ENCODE results near the gene RDH5. TPM values are rescaled to one million over a fixed set of nuclear protein-coding genes. Genes with fewer than 3 reads are reported as not detected.

The RDH5 gene
- polyA plus RNA-seq, 12 donors: 10.4 to 50.8 (median 38.0) TPM; not detected in 1

GRCh38 chr12:55708695-55709233 lies 11.4 kb upstream of the RDH5 start:
- no peak for DNase-seq

DNA sequence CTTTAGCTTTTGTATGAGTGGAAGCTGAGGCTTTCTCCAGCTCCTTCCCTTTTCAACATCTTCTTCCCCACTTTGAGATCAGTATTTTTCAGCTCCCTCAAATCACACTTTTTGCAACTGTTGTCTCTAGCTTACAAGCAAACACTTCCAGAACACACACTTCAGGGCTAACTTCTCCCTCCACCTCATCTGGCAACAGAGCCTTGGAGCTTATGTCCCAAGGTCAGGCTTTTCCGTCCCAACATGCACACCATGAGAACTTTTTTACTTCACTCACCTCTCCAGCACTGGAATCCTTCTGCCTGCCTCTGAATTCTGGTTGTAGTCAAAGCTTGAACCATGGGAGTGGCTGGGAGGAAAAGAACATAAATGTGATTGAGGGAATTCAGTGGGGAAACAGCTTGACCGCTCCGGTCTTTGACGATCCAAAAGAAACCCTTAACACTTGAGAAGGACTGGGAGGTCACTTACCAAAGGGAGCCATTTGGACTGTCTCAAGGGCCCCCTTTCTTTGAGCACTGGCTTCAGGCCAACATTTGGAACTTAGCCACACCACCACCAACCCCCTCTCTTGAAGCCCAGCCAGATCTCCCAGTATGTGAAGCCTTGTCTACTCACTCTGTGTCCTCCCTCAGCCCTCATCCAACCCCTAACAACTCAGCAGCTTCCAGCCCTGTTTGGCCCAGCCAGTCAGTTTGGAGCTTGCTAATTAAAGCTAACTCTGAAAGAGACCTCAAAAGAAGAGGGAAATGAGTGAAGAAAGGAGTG lies 8.2 kb upstream of the RDH5 start:
- no peak for DNase-seq

GRCh38 chr12:55712700-55713415 lies 7.3 kb upstream of the RDH5 start:
- no peak for DNase-seq

DNA sequence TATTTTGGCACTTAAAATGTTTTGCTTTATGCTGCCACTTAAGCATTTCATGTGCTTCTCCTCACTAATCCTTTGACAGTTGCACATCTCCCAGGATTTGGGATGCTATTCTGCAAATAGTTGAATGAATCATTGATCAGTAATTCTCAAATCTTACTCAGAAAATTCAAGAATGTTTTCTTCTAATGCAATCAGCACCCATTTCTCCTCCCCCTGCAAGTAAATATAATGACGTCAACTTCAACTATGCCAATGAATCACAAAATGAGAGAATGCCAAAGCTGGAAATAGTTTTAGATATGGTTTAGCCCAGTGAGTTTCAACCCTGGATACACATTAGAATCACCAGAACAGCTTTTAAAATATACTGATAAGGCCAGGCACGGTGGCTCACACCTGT lies 6.5 kb upstream of the RDH5 start:
- no peak for DNase-seq

DNA sequence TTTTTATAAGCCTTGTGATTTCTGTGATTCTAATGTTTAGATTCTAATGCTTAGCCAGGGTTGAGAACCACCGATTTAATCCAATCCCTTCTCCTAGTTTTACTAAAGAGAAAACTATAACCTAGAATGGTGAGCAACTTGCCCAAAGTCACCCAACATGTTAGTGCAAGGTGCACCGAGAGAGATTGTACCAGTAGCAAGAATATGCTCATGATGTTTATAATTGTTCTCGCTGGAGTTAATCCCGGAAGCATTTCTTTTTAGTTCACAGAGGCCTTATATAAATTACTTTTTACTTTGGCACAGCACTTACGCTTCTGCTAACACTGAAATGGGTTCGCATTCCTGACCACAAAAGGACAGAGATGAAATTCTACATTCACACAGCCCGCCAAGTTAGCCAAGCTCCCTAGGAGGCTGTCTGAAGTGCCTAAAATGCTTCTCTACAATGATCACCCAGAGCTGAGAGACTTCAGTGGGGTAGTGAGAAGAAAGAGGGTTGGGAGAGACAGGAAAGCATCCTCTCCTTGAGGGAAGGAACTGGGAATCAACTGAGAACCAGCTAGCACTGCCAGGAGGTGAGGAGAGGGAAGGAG lies 4.9 kb upstream of the RDH5 start:
- DNase-seq: no peak

- peak; percentile 96 for DNase-seq
Measured at GRCh38 chr12:55715833-55716581, 4.2 kb upstream of the RDH5 start, which contains the start of gene BLOC1S1. TSS of gene BLOC1S1 (plus strand) at chr12:55716046. CDS start at chr12:55716052, 6 bp downstream.

GRCh38 chr12:55716582-55716957 lies 3.6 kb upstream of the RDH5 start:
- DNase-seq: no peak

- DNase-seq: no peak
Measured at GRCh38 chr12:55717011-55718007, 2.9 kb upstream of the RDH5 start.

- DNase-seq: no peak
Measured at GRCh38 chr12:55718015-55718414, 2.2 kb upstream of the RDH5 start.

DNA sequence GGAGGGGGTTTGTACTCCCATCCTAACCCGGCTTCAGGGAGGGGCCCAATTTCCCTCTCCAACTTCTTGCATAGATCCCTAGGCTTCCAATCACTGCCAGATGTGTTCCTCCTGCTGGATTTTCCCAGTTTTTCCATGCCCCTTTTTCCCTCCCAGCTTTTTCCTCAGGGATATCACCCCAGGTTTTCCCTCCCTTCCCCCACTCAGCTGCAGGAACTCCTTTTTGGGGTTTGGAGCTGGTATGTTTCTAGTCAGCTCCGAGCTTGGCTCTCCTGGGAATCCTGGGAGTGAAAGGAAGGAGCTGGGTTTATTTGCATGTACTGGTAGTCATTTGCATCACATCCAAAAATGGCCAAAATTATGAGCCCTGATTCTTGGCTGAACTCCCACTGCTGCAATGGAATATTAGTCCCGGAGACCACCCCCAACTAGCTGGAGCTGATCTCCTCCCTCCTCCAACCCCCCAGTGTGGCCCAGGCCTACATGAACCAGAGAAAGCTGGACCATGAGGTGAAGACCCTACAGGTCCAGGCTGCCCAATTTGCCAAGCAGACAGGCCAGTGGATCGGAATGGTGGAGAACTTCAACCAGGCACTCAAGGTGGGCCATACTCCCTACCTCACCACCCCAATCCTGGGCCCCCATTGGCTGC lies 1.4 kb upstream of the RDH5 start:
- DNase-seq: no peak

DNA sequence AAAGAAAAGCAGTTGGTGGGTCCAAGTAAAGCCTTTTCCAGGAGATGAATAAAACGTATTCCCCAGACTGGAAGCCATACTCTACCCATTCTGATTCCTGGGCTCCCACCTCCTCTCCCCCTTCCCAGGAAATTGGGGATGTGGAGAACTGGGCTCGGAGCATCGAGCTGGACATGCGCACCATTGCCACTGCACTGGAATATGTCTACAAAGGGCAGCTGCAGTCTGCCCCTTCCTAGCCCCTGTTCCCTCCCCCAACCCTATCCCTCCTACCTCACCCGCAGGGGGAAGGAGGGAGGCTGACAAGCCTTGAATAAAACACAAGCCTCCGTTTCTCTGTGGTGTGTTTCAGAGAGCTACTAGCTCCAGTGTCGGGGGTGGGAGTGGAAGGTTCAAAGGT lies 822 bp upstream of the RDH5 start:
- no peak for DNase-seq

- DNase-seq: no peak
Measured at GRCh38 chr12:55720894-55721444, 776 bp downstream of the RDH5 start.

- no peak for DNase-seq
Measured at GRCh38 chr12:55721601-55722213, 1.5 kb downstream of the RDH5 start.

DNA sequence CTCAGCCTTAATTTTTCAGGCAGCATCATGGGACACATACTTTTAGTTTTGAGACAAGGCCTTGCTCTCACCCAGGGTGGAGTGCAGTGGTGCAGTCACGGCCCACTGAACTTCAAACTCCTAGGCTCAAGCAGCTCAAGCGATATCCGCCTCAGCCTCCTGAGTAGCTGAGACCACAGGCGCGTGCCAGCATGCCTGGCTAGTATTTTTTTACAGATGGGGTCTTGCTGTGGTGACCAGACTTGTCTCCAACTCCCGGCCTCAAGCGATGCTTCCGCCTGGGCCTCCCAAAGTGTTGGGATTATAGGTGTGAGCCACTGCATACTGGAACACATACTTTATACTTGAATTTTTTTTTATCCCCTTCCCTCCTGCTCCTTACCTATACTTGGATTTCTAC lies 2.8 kb downstream of the RDH5 start:
- no peak for DNase-seq

DNA sequence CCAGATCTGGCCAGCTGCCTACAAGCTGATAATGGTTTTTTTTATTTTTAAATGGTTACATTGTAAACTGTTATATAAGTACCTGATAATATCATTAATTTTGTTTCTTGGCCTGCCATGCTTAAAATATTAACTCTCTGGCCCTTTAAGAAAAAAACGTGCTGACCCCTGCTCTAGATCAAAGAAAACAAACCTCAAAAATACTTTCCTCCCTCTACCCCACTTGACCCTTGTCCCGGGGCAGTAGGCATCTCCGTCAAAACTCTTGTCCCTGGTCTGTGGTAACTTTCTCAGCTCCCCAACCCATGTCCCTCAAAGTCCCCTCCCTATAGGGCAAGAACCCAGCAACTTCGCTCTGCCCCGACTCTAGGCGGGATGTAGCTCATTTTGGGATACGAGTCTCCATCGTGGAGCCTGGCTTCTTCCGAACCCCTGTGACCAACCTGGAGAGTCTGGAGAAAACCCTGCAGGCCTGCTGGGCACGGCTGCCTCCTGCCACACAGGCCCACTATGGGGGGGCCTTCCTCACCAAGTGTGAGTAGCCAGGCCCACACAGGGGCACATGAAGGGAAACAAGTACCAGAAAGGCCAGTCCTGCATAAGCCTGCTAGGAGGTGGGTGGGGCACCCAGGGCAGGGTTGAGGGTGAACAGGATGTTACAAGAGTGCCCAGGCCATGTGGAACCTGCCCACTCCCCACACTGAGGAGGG lies 3.5 kb downstream of the RDH5 start:
- no peak for DNase-seq

DNA sequence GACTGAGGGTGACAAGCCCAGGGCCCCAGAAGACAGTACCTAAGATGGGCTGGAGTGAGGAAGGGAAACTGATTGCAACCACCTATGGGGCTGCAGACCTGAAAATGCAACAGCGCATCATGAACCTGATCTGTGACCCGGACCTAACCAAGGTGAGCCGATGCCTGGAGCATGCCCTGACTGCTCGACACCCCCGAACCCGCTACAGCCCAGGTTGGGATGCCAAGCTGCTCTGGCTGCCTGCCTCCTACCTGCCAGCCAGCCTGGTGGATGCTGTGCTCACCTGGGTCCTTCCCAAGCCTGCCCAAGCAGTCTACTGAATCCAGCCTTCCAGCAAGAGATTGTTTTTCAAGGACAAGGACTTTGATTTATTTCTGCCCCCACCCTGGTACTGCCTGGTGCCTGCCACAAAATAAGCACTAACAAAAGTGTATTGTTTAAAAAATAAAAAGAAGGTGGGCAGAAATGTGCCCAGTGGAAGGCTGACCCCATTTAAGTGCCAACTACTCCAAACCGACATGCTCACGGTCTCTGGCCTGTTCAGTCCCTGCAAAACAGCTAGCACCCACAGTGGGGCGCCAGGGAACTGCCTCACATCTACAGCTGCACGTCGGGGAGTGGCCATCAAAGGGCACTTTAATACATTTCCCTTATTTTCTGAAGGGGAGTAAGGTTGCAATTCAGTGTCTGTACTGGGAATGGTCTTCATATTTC lies 4.2 kb downstream of the RDH5 start:
- DNase-seq: no peak

GRCh38 chr12:55724940-55725309 lies 4.7 kb downstream of the RDH5 start:
- no peak for DNase-seq

DNA sequence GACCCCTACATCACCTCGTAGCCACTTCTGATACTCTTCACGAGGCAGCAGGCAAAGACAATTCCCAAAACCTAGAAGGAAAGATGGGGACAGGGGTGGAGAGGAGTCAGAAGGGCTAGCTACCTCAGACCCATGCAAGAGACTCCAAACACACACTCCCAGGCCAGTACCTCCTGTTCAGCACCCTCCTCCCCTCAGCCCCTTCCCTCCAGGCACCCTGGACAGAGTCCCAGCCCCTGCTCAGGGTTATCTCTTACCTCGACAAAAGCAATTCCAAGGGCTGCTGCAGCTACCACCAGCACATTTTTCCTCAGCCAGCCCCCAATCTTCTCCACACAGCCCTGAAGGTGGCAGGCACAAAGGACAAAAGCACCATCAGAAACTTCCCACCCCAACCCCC lies 5.4 kb downstream of the RDH5 start:
- DNase-seq: no peak
